ENCODE data around the gene LONRF2.

GRCh38 chr2:100359576-100359975 is 37.3 kb upstream of the LONRF2 start:
- TF ChIP-seq CTCF (IDR thresholded peaks at IDR 0.05) (no peak), POLR2A (IDR thresholded peaks at IDR 0.05) (no peak)
